ENCODE measurements around the gene HLA-DQB1. TPM values are rescaled to one million over a fixed set of nuclear protein-coding genes. Genes with fewer than 3 reads are reported as not detected.
A peak's percentile ranks its signal among the peaks of the same experiment; 100 is the strongest.

The HLA-DQB1 gene
- total RNA-seq (2021; ENCODE audit: unreplicated experiment) (2.1 TPM), Bru-seq, nascent RNA (percentile 40 among the genes with signal in this experiment), BruChase-seq, experiment 1, labeled RNA remaining after a 6-hour chase (percentile 37 among the genes with signal in this experiment), BruChase-seq, experiment 2, labeled RNA remaining after a 2-hour chase (percentile 35 among the genes with signal in this experiment)
- polyA plus RNA-seq (2012): 3.4 and 4.7 TPM in 2 replicates
- long read RNA-seq, transcript HLA-DQB1-205 (5 exons, 1,642 nt): major isoform, 6 of 8 reads
- long read RNA-seq, partial matches to known transcripts: 0 of 8 reads
- long read RNA-seq, other reads (novel, unspliced or antisense): 2 of 8 reads

DNA sequence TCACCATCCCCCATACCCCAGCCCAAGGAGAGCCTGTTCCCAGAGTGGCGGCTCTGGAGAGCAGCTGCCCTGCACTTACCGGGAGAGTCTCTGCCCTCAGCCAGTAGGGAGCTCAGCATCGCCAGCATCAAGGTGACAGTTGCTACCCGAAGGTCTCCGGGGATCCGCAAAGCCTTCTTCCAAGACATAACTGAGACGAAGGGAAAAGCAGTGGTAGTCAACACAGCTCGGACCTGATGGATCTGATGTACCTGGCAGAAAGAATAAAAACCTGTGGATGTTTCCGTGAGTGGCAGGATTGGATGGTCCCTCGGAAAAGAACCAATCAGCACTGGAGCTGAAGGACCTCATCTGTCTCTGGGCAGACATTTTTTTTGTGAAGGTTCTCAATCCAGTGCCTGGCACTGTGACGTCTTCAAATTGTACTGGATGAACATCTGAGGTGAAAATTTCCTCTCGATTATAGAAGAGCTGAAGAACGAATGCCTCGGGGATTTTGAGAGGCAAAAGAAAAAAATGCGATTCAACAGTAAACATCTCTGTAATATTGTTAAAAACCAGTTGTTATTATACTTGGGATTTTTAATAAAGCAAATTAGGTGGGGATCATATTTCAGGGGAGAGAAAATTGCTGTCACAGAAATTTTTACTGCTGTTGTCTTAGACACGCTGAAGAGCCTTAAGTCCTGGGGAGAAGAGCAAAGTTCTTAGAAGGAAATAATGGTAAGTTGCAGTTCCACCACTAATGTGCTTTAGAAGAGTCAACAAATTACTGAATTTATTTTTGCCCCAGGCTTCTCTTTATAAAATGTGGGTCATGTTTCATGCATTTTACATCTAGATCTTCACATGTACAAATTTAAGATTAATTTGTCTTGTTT, at the start of gene HLA-DQB1:
HLA-DQB1 (minus strand) TSS at position 238 of the 881 bp plus-strand sequence; CDS start at position 188, 50 bp downstream.
- Histone ChIP-seq H3K4me2 (ENCODE audit: low read length) (peak within 1 kb of the TSS; percentile 71), H3K9me3 (ENCODE audit: control insufficient read depth in 1 of 2, insufficient read depth in 1 of 2, low read depth in 1 of 2, low read length in 2 of 2) (no peaks in the 10 kb centered on the region), H3K4me1 (ENCODE audit: control insufficient read depth in 1 of 2, insufficient read depth in 2 of 2, low read length in 2 of 2) (no peaks in the 10 kb centered on the region), H3K36me3 (ENCODE audit: control insufficient read depth in 1 of 2, insufficient read depth in 2 of 2, low read length in 2 of 2) (no peaks in the 10 kb centered on the region), H2AFZ (ENCODE audit: low read depth, low read length, poor library complexity, severe bottlenecking) (no peak within 1 kb of the TSS), H4K20me1 (ENCODE audit: insufficient read depth) (no peaks in the 10 kb centered on the region), H3K4me3 (replicated peaks in 1 of 2; ENCODE audit: low read depth in 1 of 2, low read length in 2 of 2) (peak within 1 kb of the TSS; percentile 37 to 52), H3K27ac (ENCODE audit: low read depth, low read length) (no peak within 1 kb of the TSS), H3K27me3 (ENCODE audit: insufficient read depth, low read length) (no peaks in the 10 kb centered on the region), H3K9ac (ENCODE audit: low read length) (peak within 1 kb of the TSS; percentile 23; the same call in 1 of the 2 replicates), H3K79me2 (ENCODE audit: insufficient read depth, low read length) (no peaks in the 10 kb centered on the region), H3K9me2 (ENCODE audit: insufficient read depth) (no peaks in the 10 kb centered on the region)
- ChIA-PET CTCF (interaction anchor here (0.6 kb wide), 1 partner anchor 1086 kb away, joined by 3 read pairs; no protein-coding TSS in a partner anchor), POLR2A (no interaction called here), RAD21 (ENCODE audit: low non-redundant PET in 1 of 2, low total read pairs in 2 of 2, uncharacterized antibody in 2 of 2, unreplicated experiment in 2 of 2) (no interaction called here)
- intact Hi-C loops (cut with micrococcal nuclease): no loop called here
- TF ChIP-seq SIN3A (IDR thresholded peaks at IDR 0.05; ENCODE audit: low read depth): no peak
- TF ChIP-seq, protein P1, sequence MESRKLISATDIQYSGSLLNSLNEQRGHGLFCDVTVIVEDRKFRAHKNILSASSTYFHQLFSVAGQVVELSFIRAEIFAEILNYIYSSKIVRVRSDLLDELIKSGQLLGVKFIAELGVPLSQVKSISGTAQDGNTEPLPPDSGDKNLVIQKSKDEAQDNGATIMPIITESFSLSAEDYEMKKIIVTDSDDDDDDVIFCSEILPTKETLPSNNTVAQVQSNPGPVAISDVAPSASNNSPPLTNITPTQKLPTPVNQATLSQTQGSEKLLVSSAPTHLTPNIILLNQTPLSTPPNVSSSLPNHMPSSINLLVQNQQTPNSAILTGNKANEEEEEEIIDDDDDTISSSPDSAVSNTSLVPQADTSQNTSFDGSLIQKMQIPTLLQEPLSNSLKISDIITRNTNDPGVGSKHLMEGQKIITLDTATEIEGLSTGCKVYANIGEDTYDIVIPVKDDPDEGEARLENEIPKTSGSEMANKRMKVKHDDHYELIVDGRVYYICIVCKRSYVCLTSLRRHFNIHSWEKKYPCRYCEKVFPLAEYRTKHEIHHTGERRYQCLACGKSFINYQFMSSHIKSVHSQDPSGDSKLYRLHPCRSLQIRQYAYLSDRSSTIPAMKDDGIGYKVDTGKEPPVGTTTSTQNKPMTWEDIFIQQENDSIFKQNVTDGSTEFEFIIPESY (IDR thresholded peaks at IDR 0.05; ENCODE audit: extremely low read depth, insufficient replicate concordance, low read length): no peak
- no peak for TF ChIP-seq ZNF274 (IDR thresholded peaks at IDR 0.05; ENCODE audit: low read depth, low read length)
- no peak for TF ChIP-seq EZH2phosphoT487 (IDR thresholded peaks at IDR 0.05; ENCODE audit: borderline replicate concordance)
- no peak for TF ChIP-seq CEBPB (IDR thresholded peaks at IDR 0.05; ENCODE audit: low read depth)
- no peak for TF ChIP-seq EGR1 (IDR thresholded peaks at IDR 0.05; ENCODE audit: low read depth)
- TF ChIP-seq TCF7L2 (IDR thresholded peaks at IDR 0.05; ENCODE audit: borderline replicate concordance, extremely low read depth, insufficient read depth, insufficient read length): no peak
- TF ChIP-seq, protein P2, sequence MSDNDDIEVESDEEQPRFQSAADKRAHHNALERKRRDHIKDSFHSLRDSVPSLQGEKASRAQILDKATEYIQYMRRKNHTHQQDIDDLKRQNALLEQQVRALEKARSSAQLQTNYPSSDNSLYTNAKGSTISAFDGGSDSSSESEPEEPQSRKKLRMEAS (IDR thresholded peaks at IDR 0.05): no peak
- TF ChIP-seq SP1 (IDR thresholded peaks at IDR 0.05; ENCODE audit: low read depth): no peak
- ATAC-seq: peak; percentile 99
- DNase-seq (ENCODE audit: low read depth, low spot score): peak; percentile 75
- BruUV-seq (replicated peaks): no TSS peak

All from HCT116 (cell line).